ENCODE measurements around the gene PHC1.

Gene PHC1

DNA sequence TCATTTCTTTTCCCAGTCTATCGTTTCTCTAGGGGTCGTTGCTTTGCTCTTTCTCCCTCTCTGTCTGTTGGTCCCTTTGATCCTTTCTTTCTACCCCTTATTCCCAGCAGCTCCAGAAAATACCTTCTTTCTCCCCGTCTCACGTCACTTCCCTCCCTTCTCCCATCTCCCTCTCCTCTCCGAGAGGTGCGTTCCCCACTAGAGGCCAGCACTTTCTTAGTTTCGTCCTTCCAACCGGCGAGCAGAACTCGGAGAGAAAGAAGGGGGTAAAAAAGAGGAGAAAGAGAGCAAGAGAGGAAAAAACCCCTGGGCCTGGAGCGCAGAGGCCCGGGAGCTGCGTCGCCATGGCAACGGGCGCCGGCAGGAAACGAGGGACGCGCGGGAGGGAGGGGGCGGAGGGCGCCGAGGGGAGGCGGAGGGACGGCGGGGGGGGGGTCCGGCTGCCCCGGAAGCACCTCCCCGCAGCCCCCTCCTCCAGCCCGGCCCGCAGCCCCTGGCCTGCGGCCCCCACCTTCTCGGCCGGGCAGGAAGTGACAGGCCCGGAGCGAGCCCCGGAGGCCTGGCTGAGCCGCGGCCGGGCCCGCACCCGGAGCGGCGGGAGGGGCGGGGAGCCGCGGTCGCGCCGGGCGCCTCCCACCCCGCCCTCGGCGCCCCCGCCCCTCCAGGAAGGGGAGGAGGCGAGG, at the start of gene PHC1:
Gene PHC1, plus strand, starts transcription at position 477 of the 683 bp plus-strand sequence. CDS start 3,169 bp downstream, outside the sequence.
- DNase-seq = peak; percentile 67

DNA sequence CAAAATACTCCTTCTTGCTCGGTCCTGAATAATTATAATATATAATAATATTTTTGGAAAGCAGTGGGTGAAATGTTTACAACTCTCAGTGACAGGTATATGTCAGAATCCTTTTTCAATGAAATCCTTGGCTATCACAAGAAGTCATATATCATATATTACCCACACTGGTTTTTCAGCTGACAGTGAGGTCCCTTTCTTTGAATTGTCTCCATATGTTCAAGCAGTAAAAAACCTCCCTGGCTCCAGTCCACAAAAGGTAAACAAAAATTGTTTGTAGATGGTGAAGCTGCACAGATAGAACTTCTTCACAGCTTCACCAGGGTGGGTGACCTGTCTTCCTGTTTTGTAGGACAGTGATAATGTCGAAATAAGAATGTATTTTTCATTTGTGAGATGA, 47.9 kb upstream of the PHC1 start:
- DNase-seq = no peak

DNA sequence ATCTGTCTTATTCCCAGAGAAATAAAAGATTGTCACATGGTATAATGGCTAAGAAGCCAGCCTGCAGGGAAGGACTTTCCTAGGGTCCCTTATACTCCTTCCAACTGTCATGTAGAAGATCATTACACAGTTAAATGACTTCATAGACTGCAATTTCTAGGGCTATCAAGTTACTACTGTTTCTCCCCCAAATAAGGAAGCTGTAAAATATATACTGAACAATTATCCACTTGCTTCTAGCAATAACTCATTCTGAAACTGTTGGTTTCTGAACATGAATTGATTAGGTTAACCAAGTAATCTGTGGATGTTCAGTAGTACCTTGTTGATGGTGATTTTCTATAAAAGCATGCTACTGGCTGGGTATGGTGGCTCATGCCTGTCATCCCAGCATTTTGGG, 47.3 kb upstream of the PHC1 start:
- no peak for DNase-seq

DNA sequence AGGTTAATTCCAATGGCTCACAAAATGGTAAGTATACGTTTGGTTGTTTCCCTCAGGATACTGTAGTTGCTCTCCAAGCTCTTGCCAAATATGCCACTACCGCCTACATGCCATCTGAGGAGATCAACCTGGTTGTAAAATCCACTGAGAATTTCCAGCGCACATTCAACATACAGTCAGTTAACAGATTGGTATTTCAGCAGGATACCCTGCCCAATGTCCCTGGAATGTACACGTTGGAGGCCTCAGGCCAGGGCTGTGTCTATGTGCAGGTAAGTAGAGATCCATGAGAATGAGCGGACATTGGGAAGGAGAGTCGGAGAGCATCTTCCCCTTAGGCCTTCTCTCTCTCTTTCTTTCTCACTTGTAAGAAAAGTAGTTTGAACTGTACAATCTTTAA, 46.5 kb upstream of the PHC1 start:
- DNase-seq = no peak

DNA sequence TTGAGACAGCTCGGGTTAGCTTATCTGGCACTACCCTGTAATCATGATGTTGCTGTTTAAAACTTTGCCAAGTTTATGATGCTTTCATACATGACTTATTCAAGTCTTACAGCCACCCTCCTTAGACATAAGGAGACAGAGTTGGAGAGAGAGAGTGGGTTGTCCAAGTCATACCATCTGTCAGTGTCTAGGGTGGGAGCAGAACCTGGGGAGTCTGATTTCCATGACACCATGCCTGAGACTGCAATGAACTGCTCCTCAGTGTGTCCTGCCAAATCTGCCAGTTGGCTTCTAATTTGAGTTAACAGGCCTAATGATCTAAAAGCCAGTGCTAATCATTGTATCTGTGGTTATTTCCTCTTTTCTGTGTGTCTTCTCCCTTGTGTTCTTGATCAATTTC, 43.7 kb upstream of the PHC1 start:
- DNase-seq = no peak

DNA sequence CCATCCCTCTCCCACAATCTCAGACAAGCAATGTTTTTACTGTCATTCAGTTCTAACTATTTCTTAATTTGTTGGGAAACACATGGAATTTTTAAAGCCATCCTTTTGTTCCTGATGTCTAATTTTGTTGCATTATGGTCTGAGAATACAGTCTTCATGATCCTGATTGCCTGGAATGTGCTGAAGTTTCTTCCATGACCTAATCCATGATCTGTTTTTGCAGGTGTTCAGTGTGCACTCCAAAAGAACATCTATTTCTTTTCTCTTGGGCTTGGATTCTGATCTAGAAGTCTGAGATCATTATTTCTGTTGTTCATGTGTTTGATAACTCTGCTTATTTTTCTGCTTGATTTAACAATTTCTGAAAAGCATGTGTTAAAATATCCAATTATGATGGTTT, 43.2 kb upstream of the PHC1 start:
- DNase-seq = no peak

DNA sequence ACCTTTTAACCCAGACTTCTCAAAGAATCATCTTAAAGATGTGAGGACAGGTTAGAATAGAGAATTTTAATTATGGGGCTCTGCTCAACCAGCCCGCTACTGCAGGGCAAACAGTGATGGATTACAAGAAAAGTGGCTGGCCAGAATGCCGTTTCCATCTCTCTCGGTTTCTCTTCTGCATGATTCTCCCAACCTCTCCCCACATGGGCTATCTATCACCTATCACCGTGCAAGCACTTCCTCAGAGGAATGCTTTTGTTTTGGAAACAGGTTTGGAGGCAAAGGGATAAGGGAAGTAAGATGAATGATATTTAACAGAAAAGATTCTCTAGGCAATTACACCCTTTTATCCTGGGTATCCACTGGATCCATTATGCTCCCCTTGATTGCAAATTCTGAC, 37.4 kb upstream of the PHC1 start:
- no peak for DNase-seq

DNA sequence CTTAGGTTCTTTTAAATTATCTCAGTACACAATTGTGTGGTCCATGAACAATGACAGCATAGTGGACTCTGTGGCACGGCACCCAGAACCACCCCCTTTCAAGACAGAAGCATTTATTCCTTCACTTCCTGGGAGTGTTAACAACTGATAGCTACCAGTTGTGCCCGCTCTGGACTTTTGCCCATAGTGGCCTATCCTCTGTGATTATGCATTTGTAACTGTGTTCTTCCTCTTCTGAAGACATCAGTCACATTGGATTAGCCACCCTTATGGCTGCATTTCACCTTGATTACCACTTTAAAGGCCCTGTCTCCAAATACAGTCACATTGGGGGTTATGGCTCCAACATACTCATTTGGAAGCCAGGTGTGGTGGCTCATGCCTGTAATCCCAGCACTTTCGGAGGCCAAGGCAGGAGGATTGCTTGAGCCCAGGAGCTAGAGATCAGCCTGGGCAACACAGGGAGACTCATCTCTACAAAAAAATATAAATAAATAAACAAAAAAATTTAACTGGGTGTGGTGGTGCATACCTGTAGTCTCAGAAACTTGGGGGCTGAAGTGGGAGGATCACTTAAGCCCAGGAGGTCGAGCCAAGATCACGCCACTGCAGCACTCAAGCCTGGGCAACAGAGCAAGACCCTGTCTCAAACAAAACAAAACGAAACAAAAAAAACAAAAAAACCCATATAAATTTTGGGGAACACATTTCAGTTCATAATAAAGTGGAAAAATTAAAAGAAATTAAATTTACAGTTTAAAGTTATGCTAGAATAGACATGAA, 27.6 kb upstream of the PHC1 start:
- no peak for DNase-seq

DNA sequence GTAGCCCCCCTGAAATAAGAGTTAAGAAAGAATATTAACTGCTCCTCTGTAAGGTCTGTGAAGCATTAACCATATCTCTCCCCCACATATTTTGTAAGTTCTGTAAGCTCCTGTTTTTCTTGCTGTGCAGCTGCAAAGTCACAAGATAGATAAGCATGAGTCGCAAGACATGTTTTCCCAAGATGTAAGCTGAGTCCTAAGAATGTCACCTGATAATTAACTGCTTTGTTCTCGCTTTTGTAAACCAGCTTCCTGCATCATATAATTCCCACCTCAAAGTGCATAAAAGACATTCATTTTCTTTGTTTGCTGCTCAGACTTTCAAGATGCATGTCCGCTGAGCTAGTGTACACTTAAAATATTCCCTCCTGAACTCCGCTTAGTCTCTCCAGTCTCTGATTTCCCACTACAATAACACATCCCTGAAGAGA, 27.0 kb upstream of the PHC1 start:
- DNase-seq = peak; percentile 14

DNA sequence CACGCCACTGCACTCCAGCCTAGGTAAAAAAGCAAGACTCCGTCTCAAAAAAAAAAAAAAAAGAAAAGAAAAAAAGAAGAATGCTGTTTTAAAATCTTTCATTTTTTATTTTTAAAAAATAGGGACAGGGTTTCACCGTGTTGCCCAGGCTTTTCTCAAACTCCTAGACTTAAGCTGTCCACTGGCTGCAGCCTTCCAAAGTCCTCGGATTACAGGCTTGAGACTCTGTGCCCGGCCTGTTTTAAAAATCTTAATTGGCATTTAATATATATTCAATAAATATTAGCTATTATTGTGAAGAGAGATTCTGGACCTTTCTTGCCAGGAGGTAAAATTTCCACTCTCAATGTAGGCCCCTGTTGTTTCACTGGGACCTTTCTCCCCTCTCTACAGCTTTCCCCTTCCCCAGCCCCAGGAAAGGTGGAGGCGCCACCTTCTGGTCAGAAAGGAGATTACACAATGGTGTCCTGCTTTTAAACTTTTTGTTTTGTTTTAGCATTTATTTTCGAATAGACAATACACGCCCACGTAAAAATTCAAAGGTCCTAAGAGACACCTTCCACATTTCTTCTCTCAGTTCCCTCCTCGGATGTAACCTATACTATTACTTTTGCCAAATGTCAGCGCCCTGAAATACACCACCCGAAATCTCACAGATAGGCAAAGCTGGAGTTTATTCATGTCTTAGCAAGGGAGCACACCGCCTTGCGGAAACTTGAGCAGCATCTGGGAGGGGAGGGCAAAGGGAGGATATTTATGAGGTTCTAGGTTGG, 23.8 kb upstream of the PHC1 start:
- peak; percentile 75 for DNase-seq

DNA sequence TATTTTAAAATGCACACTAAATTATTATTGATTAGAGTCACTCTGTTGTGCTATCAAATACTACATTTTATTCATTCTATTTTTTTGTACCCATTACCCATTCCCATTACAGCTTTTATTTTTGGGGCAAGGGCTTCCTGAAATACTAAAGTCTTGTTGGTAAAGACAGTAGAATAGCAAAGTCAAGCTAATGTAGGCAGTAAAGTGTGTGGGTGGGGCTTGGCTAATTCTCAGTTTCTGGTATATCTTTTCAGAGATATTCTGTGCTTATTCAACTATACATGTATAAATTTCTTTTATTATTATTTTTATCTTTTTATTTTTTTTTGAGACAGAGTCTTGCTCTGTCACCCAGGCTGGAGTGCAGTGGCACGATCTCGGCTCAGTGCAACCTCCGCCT, 22.3 kb upstream of the PHC1 start:
- DNase-seq = no peak

DNA sequence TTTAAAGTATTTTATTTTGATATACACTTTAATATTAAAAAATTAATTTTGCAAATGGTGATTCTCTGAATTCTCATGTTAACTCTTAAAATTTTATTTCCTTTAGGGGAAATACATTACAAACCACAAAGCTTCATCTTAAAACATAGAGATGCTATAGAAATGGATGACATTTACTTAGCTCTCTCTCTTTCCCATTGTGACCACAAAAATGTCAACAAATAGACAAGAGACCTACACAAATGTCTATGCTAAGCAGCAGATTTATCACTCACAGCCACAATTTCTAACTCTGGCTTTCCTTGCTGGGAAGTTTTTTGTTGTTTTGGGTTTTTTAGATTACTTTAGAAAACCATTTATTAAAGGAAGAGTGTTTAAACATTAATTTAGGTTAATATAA, 19.9 kb upstream of the PHC1 start:
- DNase-seq = no peak

DNA sequence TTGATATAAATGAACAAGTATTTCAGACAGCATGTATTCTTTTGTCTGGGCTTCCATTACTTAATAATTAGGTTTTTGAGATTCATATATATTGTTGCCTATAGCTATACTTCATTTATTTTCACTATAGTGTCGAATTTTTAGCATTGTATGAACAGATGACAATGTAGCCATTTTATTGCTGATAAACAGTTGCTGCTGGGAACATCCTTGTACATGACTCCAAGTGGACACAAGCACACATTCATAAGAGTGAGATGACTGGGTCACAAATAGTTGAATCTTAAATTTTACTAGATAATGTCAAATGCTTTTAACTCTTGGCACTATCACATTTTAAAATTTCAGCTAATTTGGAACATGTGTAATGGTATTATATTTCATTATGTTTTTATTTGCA, 19.3 kb upstream of the PHC1 start:
- no peak for DNase-seq

DNA sequence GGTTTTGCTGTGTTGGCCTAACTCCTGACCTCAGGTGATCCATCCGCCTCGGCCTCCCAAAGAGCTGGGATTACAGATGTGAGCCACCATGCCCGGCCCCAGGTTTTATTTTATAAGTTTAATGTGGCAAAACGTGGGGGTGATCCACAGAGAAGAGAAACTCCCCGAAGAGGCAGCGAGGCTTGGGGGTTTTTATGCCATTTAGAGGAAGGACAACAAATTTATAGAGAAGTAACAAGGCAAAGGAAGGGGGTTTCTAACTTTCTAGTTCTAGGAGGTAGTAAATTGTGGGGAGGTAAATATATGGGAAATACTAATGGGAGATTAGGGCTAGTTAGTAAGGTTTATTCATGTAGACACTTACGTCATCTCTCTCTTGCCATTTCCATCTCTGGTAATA, 17.2 kb upstream of the PHC1 start:
- DNase-seq = no peak

DNA sequence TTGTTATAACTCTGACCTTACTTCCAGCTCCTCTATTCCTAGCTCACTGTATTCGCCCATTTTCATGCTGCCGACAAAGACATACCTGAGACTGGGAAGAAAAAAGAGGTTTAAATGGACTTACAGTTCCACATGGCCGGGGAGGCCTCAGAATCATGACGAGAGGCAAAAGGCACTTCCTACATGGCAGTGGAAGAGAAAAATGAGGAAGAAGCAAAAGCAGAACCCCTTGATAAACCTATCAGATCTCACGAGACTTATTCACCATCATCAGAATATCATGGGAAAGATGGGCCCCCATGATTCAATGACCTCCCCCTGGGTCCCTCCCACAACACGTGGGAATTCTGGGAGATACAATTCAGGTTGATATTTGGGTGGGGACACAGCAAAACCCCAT, 14.5 kb upstream of the PHC1 start:
- no peak for DNase-seq

DNA sequence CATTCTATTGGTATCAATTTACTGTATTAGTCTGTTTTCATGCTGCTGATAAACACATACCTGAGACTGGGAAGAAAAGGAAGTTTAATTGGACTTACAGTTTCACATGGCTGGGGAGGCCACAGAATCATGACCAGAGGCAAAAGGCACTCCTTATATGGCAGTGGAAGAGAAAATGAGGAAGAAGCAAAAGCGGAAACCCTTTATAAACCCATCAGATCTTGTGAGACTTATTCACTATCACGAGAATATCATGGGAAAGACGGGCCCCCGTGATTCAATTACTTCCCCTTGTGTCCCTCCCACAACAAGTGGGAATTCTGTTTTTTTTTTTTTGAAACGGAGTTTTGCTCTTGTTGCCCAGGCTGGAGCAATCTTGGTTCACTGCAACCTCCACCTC, 11.6 kb upstream of the PHC1 start:
- peak; percentile 91 for DNase-seq

DNA sequence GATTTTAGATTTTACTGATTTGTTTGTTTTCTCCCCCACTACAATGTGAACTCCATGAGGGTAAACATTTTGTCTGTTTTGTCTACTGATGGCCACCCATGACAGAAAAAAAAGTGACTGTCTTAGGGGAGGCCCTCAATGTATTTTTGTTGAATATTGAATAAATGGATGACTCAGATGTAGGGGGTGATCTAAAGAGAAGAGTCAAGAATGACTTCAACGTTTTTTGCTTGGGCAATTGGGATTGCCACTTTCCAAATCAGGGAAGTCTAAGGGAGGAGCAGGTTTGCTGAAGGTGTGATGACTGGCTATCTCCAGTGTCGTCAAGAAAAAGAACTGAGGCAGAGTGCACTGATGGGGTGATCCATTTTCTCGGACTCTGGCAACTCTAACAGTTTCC, 10.7 kb upstream of the PHC1 start:
- peak; percentile 33 for DNase-seq

DNA sequence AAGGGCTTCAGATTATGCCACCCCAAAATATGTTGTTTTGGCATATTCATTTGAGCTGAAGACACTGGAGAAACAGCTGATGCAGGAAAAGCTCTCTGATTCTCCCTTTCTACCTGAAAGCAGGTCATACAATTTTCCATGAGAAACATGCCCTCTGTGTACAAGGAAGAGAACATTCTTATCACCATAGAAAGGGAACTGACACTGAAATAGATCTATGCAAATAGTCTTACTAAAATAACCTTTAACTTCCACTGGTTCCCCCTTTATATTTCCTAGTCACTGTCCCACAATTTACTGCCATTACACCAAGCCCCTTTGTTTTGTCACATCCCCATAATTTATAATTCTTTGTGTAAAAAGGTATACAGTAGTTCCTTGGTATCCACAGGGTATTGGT, 9.6 kb upstream of the PHC1 start:
- DNase-seq = no peak

DNA sequence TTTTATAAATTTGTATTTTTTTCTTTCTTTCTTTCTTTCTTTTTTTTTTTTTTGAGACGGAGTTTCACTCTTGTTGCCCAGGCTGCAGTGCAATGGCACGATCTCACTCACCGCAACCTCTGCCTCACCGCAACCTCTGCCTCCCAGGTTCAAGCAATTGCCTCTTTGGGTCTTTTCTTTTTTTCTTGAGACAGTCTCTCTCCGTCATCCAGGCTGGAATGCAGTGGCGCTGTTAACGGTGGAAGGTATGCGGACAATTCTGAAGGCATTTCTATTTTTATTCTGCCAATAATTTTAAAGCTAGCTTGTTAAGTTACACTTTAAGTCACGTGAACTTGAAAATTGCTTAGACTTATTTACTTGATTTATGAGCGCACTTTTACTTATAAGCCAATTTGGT, 8.8 kb upstream of the PHC1 start:
- DNase-seq = no peak

DNA sequence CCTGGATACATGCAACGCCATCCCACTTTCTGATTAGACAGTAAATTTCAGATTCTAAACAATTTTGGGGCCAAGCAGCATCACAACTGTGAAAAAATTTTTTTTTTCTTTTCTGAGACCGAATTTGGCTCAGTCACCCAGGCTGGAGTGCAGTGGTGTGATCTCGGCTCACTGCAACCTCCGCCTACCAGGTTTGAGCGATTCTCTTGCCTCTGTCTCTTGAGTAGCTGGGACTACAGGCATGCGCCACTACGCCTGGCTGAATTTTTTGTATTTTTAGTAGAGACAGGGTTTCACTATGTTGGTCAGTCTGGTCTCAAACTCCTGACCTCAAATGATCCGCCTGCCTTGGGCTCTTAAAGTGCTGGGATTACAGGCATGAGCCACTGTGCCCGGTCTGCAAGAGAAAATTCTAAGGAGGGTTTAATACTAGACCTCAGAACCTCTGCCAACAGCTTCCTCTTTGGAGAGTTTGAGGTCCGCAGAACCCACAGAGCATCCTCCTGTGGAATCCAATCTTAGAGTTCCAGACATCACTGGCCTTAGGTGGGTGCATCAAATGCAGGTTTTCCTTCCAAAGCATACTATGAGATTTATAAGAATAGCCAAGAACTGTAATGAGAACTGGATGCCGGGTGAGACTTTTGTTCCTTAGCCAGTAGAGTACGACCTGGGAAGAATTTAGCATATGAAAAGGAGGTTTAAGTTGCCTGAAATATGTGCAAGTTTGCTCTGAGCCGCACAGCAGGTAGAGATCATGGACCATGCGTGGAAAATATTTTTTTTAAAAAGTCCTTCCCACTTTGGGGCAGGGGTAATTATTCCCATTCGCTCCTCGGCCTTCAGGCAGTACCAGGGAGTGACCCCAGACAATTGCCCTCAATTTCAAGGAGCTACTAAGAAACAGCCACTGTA, 7.8 kb upstream of the PHC1 start:
- no peak for DNase-seq

DNA sequence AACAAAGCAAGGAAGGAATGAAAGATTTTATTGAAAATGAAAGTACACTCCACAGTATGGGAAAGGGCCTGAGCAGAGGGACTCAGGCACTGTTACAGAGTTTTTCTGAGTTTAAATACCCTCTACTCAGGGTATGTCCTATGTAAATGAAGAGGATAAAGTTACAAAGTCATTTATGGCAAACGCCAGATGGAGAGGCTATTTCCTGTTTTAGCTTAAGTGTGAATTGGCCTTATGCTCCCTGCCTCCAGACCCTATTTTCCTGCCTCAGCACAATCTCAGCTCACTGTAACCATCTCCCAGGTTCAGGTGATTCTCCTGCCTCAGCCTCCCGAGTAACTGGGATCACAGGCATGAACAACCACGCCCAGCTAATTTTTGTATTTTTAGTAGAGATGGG, 6.8 kb upstream of the PHC1 start:
- no peak for DNase-seq

DNA sequence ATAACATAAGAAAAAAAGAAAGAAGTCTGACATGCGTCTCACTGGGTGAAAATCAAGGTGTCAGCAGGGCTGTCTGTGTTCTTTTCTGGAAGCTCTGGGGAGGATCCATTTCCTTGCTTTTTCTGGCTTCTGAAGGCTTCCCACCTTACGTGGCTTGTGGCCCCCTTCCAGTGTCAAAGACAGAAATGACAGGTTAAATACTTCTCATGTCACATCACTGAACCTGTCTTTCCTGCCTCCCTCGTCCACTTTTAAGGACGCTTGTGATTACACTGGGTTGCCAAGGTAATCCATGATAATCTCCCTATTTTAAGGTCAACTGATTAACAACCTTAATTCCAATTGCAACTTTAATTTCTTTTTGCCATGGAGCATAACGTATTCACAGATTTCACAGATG, 4.6 kb upstream of the PHC1 start:
- DNase-seq = no peak

Data from suppressor macrophage treated with lipopolysaccharide for 4 hours (primary cell).